IMR-90 (cell line): Measurements from ENCODE around the gene CCL5. TPM values are rescaled to one million over a fixed set of nuclear protein-coding genes. Genes with fewer than 3 reads are reported as not detected.

ENCODE experiments used
- ATAC-seq: fragments of 200-7000 bp; cut with Tn5 transposase; 2 replicates; pipeline ENCODE4 v1.9.1; 2020; ENCODE audit warnings: low read depth, mild to moderate bottlenecking, moderate library complexity
- BruUV-seq: library from RNA; stranded (reverse); fragments of 400-500 nt; replicated peaks from 2 replicates; lab custom pipeline; 2021; lab: Mats Ljungman, UMichigan
- CTCF ChIA-PET: fragments of 300-600 bp; formaldehyde crosslinking; extraction: SDS; loops from one replicate; lab custom pipeline; 2021; ENCODE audit warnings: antibody characterized with exemption; lab: Yijun Ruan, JAX
- POLR2A ChIA-PET: fragments of 300-600 bp; sonication (Branson Sonifier 250); formaldehyde crosslinking; loops from one replicate; lab custom pipeline; 2022; ENCODE audit warnings: antibody characterized with exemption; ENCODE audit not compliant: unreplicated experiment; lab: Charles Lee
- DNase-seq: peaks from one replicate; pipeline ENCODE4 v3.0.0; 2013
- H2AFZ ChIP-seq: replicated peaks from 2 replicates; pipeline ENCODE3; 2013; ENCODE audit warnings: low read length, mild to moderate bottlenecking; ENCODE audit not compliant: poor library complexity
- H2AK5ac ChIP-seq: 2 replicates; pipeline ENCODE4 v1.6.1; 2013; ENCODE audit warnings: low read depth, low read length, inconsistent platforms
- H2AK9ac ChIP-seq: replicated peaks from 2 replicates; pipeline ENCODE3; 2013; ENCODE audit warnings: mild to moderate bottlenecking, low read depth, low read length, moderate library complexity; ENCODE audit not compliant: poor library complexity
- H2BK120ac ChIP-seq: 2 replicates; pipeline ENCODE4 v1.6.1; 2013; ENCODE audit warnings: low read depth, low read length, inconsistent platforms
- H2BK15ac ChIP-seq: 3 replicates; pipeline ENCODE4 v1.6.1; 2013; ENCODE audit warnings: low read depth, low read length, inconsistent platforms
- H2BK20ac ChIP-seq: 2 replicates; pipeline ENCODE4 v1.6.1; 2013; ENCODE audit warnings: low read depth, mild to moderate bottlenecking, inconsistent platforms, low read length, moderate library complexity
- H2BK5ac ChIP-seq: 2 replicates; pipeline ENCODE4 v1.6.1; 2013; ENCODE audit warnings: mild to moderate bottlenecking, low read depth, low read length, inconsistent platforms; ENCODE audit not compliant: poor library complexity, severe bottlenecking
- H3K14ac ChIP-seq: replicated peaks from 2 replicates; pipeline ENCODE4 v1.6.1; 2013; ENCODE audit warnings: low read depth, low read length, inconsistent platforms
- H3K18ac ChIP-seq: 2 replicates; pipeline ENCODE4 v1.6.1; 2013; ENCODE audit warnings: low read depth, low read length, control low read depth
- H3K23ac ChIP-seq: 2 replicates; pipeline ENCODE4 v1.6.1; 2013; ENCODE audit warnings: low read depth, low read length, inconsistent platforms
- H3K27ac ChIP-seq: 2 replicates; pipeline ENCODE4 v1.5.1; 2013; ENCODE audit warnings: mild to moderate bottlenecking, control low read depth, low read length; ENCODE audit not compliant: insufficient read depth
- H3K27me3 ChIP-seq: 2 replicates; pipeline ENCODE4 v1.6.1; 2013; ENCODE audit warnings: low read length; ENCODE audit not compliant: control insufficient read depth, insufficient read depth
- H3K36me3 ChIP-seq: 2 replicates; pipeline ENCODE4 v1.6.1; 2013; ENCODE audit warnings: low read length, mixed read lengths; ENCODE audit not compliant: control insufficient read depth, insufficient read depth
- H3K4ac ChIP-seq: 2 replicates; pipeline ENCODE4 v1.6.1; 2013; ENCODE audit warnings: low read depth, low read length, inconsistent platforms
- H3K4me1 ChIP-seq: 2 replicates; pipeline ENCODE4 v1.6.1; 2013; ENCODE audit warnings: low read length, mixed read lengths; ENCODE audit not compliant: control insufficient read depth, insufficient read depth
- H3K4me2 ChIP-seq: 2 replicates; pipeline ENCODE4 v1.6.1; 2013; ENCODE audit warnings: low read depth, mild to moderate bottlenecking, control low read depth, low read length, moderate library complexity
- H3K4me3 ChIP-seq: 2 replicates; pipeline ENCODE4 v1.5.1; 2013; ENCODE audit warnings: low read depth, mild to moderate bottlenecking, control low read depth, low read length, moderate library complexity; ENCODE audit not compliant: insufficient read depth
- H3K56ac ChIP-seq: 2 replicates; pipeline ENCODE4 v1.6.1; 2013; ENCODE audit warnings: low read length, inconsistent platforms; ENCODE audit not compliant: insufficient read depth; ENCODE audit errors: extremely low read depth
- H3K79me1 ChIP-seq, 2 experiments: 2 replicates each; pipeline ENCODE4 v1.6.1; 2013; ENCODE audit warnings: low read length in 2 of 2, inconsistent platforms in 1 of 2, low read depth in 1 of 2
- H3K9ac ChIP-seq: 2 replicates; pipeline ENCODE4 v1.6.1; 2013; ENCODE audit warnings: low read depth, low read length, control low read depth
- H3K9me1 ChIP-seq: 2 replicates; pipeline ENCODE4 v1.6.1; 2013; ENCODE audit warnings: low read length, inconsistent platforms; ENCODE audit not compliant: insufficient read depth
- H3K9me3 ChIP-seq: 2 replicates; pipeline ENCODE4 v1.6.1; 2013; ENCODE audit warnings: low read length; ENCODE audit not compliant: control insufficient read depth, insufficient read depth
- H4K20me1 ChIP-seq: 2 replicates; pipeline ENCODE4 v1.6.1; 2013; ENCODE audit warnings: low read length, inconsistent platforms; ENCODE audit not compliant: insufficient read depth
- H4K5ac ChIP-seq: 2 replicates; pipeline ENCODE4 v1.6.1; 2013; ENCODE audit warnings: mild to moderate bottlenecking, low read depth, low read length, control low read depth
- H4K8ac ChIP-seq, 2 experiments: 2 replicates each; pipeline ENCODE4 v1.6.1; 2013; ENCODE audit warnings: low read depth in 2 of 2, low read length in 2 of 2, control low read depth in 1 of 2, inconsistent platforms in 1 of 2
- H4K91ac ChIP-seq: 2 replicates; pipeline ENCODE4 v1.6.1; 2013; ENCODE audit warnings: low read depth, low read length, inconsistent platforms; ENCODE audit not compliant: insufficient read depth
- CEBPB ChIP-seq: IDR thresholded peaks from 2 replicates; pipeline ENCODE4 v1.6.1; 2012; ENCODE audit warnings: low read depth, low read length, improper control_type of control experiment
- CTCF ChIP-seq: conservative IDR thresholded peaks from 2 replicates; pipeline ENCODE4 v1.5.1; 2012; ENCODE audit warnings: mild to moderate bottlenecking, low read depth, low read length, improper control_type of control experiment
- FOS ChIP-seq: fragments of 150-350 bp; IDR thresholded peaks from 2 replicates; pipeline ENCODE4 v1.6.1; 2016; ENCODE audit warnings: low read depth, low read length
- MAFK ChIP-seq: IDR thresholded peaks from 2 replicates; pipeline ENCODE4 v1.6.1; 2012; ENCODE audit warnings: low read depth, low read length, improper control_type of control experiment
- MAZ ChIP-seq: IDR thresholded peaks from 2 replicates; pipeline ENCODE4 v1.6.1; 2012; ENCODE audit warnings: low read depth, mild to moderate bottlenecking, low read length, improper control_type of control experiment, moderate library complexity, borderline replicate concordance
- MXI1 ChIP-seq: IDR thresholded peaks from 2 replicates; pipeline ENCODE4 v1.6.1; 2012; ENCODE audit warnings: low read depth, mild to moderate bottlenecking, low read length, moderate library complexity, borderline replicate concordance
- NFE2L2 ChIP-seq: fragments of 150-350 bp; IDR thresholded peaks from 2 replicates; pipeline ENCODE4 v1.6.1; 2016; ENCODE audit warnings: low read depth, mild to moderate bottlenecking, low read length
- POLR2A ChIP-seq: IDR thresholded peaks from 2 replicates; pipeline ENCODE4 v1.6.1; 2012; ENCODE audit warnings: mild to moderate bottlenecking, low read depth, low read length
- RAD21 ChIP-seq: IDR thresholded peaks from 2 replicates; pipeline ENCODE4 v1.6.1; 2012; ENCODE audit warnings: low read length, improper control_type of control experiment
- RCOR1 ChIP-seq: IDR thresholded peaks from 2 replicates; pipeline ENCODE4 v1.6.1; 2012; ENCODE audit warnings: mild to moderate bottlenecking, low read length, improper control_type of control experiment; ENCODE audit not compliant: insufficient replicate concordance
- SMC3 ChIP-seq: fragments of 150-350 bp; IDR thresholded peaks from 2 replicates; pipeline ENCODE4 v1.6.1; 2016; ENCODE audit warnings: low read depth, mild to moderate bottlenecking, antibody characterized with exemption, low read length, moderate library complexity
- USF2 ChIP-seq: fragments of 150-350 bp; IDR thresholded peaks from 2 replicates; pipeline ENCODE4 v1.6.1; 2017; ENCODE audit warnings: mild to moderate bottlenecking, antibody characterized with exemption, low read length, low read depth
- WGBS, 2 experiments: methylation state at CpG; one replicate each; pipeline versions ENCODE4 v1.1.5 to v1.1.7; 2013; ENCODE audit warnings: missing lambda C conversion rate in 2 of 2; ENCODE audit not compliant: insufficient read length in 1 of 2; ENCODE audit errors: extremely low coverage in 2 of 2; 5-methylcytosine and 5-hydroxymethylcytosine counted together
- dilution Hi-C: fragments of 300-500 bp; cut with HindIII; formaldehyde crosslinking; loops from one replicate; pipeline ENCODE4 v1.14.3; 2018; ENCODE audit warnings: low sequenced_read_pairs; ENCODE audit not compliant: unreplicated experiment
- in situ Hi-C: fragments of 300-500 bp; cut with MboI; formaldehyde crosslinking; loops from 3 replicates; pipeline ENCODE4 v1.14.3; 2019; ENCODE audit warnings: low sequenced_read_pairs, inconsistent platforms, mixed read lengths
- intact Hi-C: fragments of 100-400 bp; cut with micrococcal nuclease; formaldehyde crosslinking; loops from 2 replicates; pipeline ENCODE4 v1.10.0; 2022
- polyA plus RNA-seq, 3 experiments: library from polyadenylated mRNA; depleted of rRNA; stranded (reverse); fragments of >200 nt; gene quantifications; 2 replicates each; pipeline ENCODE4 v1.2.3, GENCODE V29; 2012; ENCODE audit warnings: low replicate concordance in 1 of 3
- total RNA-seq: library from RNA; depleted of rRNA; stranded (reverse); fragments of >200 nt; gene quantifications from 2 replicates; pipeline ENCODE4 v1.2.3, GENCODE V29; 2012
- TF ChIP-seq, protein P1 (sequence below): fragments of 150-350 bp; IDR thresholded peaks from 2 replicates; pipeline ENCODE4 v1.6.1; 2016; ENCODE audit warnings: low read depth, mild to moderate bottlenecking, low read length, moderate library complexity, borderline replicate concordance

Gene CCL5
- total and polyA plus RNA-seq, 2 of the 4 experiments (the other 2 are of a cell fraction): not detected

DNA sequence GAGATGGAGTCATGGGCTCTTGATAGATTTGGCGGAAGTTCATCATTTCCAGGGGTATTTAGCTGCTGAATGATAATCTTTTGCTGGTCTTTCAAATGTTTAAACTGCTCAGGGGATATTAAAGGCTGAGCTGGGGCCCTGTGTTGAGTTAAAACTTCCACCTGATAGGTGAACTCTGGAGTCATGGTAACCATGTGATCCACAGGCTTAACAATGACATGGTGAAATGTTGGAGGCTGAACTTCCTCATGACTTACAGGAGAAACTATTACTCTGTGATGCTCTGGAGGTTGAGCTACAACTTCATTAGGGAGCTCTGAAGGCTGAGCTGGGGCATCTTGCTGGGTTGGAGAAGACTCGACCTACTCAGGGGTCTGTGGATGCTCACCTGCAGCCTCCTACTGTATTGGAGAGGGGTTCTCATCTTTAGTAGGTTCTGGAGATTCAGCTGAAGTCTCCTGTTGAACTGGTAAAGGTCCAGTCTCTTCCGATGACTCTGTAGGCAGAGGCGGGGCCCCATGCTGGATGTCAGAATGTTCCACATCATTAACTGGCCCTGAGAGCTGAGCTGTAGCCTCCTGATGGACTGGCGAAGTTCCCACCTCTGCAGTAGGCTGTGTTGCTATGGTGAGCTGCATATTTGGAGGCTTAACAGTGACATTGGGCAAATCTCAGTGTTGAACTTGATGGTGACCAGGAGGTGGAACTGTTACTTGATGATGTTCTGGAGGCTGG, 26.2 kb upstream of the CCL5 start:
- Histone ChIP-seq H2BK5ac (no peak overlapping the region), H2AK5ac (no peak overlapping the region), H4K91ac (no peak overlapping the region), H3K4me1 (no peaks in the 10 kb centered on the region), H3K9ac (no peak overlapping the region), H3K9me3 (no peaks in the 10 kb centered on the region), H3K14ac (no peak overlapping the region), H3K4me3 (no peak overlapping the region), H2AFZ (no peak overlapping the region), H4K5ac (no peak overlapping the region), H2BK20ac (no peak overlapping the region), H3K18ac (no peak overlapping the region), H2BK120ac (no peak overlapping the region), H3K23ac (no peak overlapping the region), H3K36me3 (no peaks in the 10 kb centered on the region), H3K27me3 (peaks cover 4% of the 10 kb centered on the region; the same call in 1 of the 2 replicates), H3K79me1 (no peaks in the 10 kb centered on the region), H4K20me1 (no peaks in the 10 kb centered on the region; the same call in 1 of the 2 replicates), H3K4ac (no peak overlapping the region), H3K27ac (no peak overlapping the region), H3K56ac (no peak overlapping the region), H3K9me1 (no peaks in the 10 kb centered on the region; the same call in 1 of the 2 replicates), H2BK15ac (no peak overlapping the region), H4K8ac (no peak overlapping the region), H2AK9ac (no peak overlapping the region), H3K4me2 (no peak overlapping the region)
- ChIA-PET POLR2A (no interaction called here), CTCF (no interaction called here)
- BruUV-seq: no TSS peak
- in situ Hi-C loops: no loop called here
- WGBS, 2 experiments: 100% methylated on average over 1 of the region's 5 CpGs; no CpG with 5 or more reads in 1 of the 2 experiments
- TF ChIP-seq SMC3 (no peak), POLR2A (no peak), CTCF (no peak), MAZ (no peak), MAFK (no peak), NFE2L2 (no peak), MXI1 (no peak), CEBPB (no peak), FOS (no peak), RAD21 (no peak), USF2 (no peak), RCOR1 (no peak)
- TF ChIP-seq, protein P1, sequence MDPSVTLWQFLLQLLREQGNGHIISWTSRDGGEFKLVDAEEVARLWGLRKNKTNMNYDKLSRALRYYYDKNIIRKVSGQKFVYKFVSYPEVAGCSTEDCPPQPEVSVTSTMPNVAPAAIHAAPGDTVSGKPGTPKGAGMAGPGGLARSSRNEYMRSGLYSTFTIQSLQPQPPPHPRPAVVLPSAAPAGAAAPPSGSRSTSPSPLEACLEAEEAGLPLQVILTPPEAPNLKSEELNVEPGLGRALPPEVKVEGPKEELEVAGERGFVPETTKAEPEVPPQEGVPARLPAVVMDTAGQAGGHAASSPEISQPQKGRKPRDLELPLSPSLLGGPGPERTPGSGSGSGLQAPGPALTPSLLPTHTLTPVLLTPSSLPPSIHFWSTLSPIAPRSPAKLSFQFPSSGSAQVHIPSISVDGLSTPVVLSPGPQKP: no peak
- dilution Hi-C loops: no loop called here
- ATAC-seq: no peak
- DNase-seq: no peak
- intact Hi-C loops: no loop called here
